OCI-LY7 (cell line): ENCODE measurements around the gene GSDME. TPM values are rescaled to one million over a fixed set of nuclear protein-coding genes. Genes with fewer than 3 reads are reported as not detected.
A peak's percentile ranks its signal among the peaks of the same experiment; 100 is the strongest.

Experiments used
- BruUV-seq: library from RNA; stranded (reverse); fragments of 400-500 nt; replicated peaks from 2 replicates; lab custom pipeline; 2021; lab: Mats Ljungman, UMichigan
- CTCF ChIA-PET: fragments of 300-600 bp; sonication (Branson Sonifier 250); formaldehyde crosslinking; loops from one replicate; lab custom pipeline; 2022; ENCODE audit warnings: antibody characterized with exemption; ENCODE audit not compliant: unreplicated experiment; lab: Charles Lee
- POLR2A ChIA-PET: fragments of 300-600 bp; sonication (Branson Sonifier 250); formaldehyde crosslinking; loops from one replicate; lab custom pipeline; 2022; ENCODE audit warnings: antibody characterized with exemption; lab: Charles Lee
- DNase-seq: peaks from one replicate; pipeline ENCODE4 v3.0.0-alpha.2; 2015; ENCODE audit warnings: low spot score
- H2AFZ ChIP-seq: fragments of 200-600 bp; sonication (generic), shearing (Covaris generic); 2 replicates; pipeline ENCODE4 v1.6.1; 2014; ENCODE audit warnings: mild to moderate bottlenecking, antibody characterized with exemption, low read length, moderate library complexity
- H3K27ac ChIP-seq: fragments of 200-600 bp; sonication (generic); 2 replicates; pipeline ENCODE4 v1.5.1; 2014; ENCODE audit warnings: mixed run types, low read depth, mild to moderate bottlenecking, moderate library complexity, low read length, inconsistent platforms; ENCODE audit not compliant: poor library complexity, severe bottlenecking
- H3K36me3 ChIP-seq: fragments of 200-600 bp; sonication (generic); 2 replicates; pipeline ENCODE4 v1.6.1; 2014; ENCODE audit warnings: mild to moderate bottlenecking, antibody characterized with exemption, low read length, moderate library complexity, mixed read lengths; ENCODE audit not compliant: insufficient read depth
- H3K4me1 ChIP-seq: fragments of 200-600 bp; sonication (generic); 2 replicates; pipeline ENCODE4 v1.5.1; 2014; ENCODE audit warnings: mild to moderate bottlenecking, low read length; ENCODE audit not compliant: insufficient read depth, poor library complexity, severe bottlenecking
- H3K4me2 ChIP-seq: fragments of 200-600 bp; sonication (generic); 2 replicates; pipeline ENCODE4 v1.6.1; 2014; ENCODE audit warnings: mild to moderate bottlenecking, low read length
- H3K4me3 ChIP-seq: fragments of 200-600 bp; sonication (generic); 2 replicates; pipeline ENCODE4 v1.5.1; 2014; ENCODE audit warnings: mild to moderate bottlenecking, low read depth, low read length; ENCODE audit not compliant: poor library complexity, severe bottlenecking
- H3K79me2 ChIP-seq: fragments of 200-600 bp; sonication (generic); 2 replicates; pipeline ENCODE4 v1.6.1; 2016; ENCODE audit warnings: low read depth, mild to moderate bottlenecking, low read length, moderate library complexity, mixed read lengths; ENCODE audit not compliant: insufficient read depth
- H3K9me2 ChIP-seq: fragments of 200-600 bp; sonication (generic); 2 replicates; pipeline ENCODE4 v1.6.1; 2016; ENCODE audit warnings: mild to moderate bottlenecking, low read length, mixed read lengths; ENCODE audit not compliant: insufficient read depth
- H3K9me3 ChIP-seq: fragments of 200-600 bp; sonication (generic); 2 replicates; pipeline ENCODE4 v1.6.1; 2014; ENCODE audit warnings: mild to moderate bottlenecking, mixed run types, low read length, mixed read lengths
- H4K20me1 ChIP-seq: fragments of 200-600 bp; sonication (generic); 2 replicates; pipeline ENCODE4 v1.6.1; 2014; ENCODE audit warnings: mild to moderate bottlenecking, antibody characterized with exemption, low read length, moderate library complexity, mixed read lengths; ENCODE audit not compliant: insufficient read depth
- EZH2phosphoT487 ChIP-seq: fragments of 200-600 bp; sonication (generic); IDR thresholded peaks from 2 replicates; pipeline ENCODE4 v1.6.1; 2018; ENCODE audit warnings: low read depth, borderline replicate concordance, mild to moderate bottlenecking, mixed run types, antibody characterized with exemption, low read length, moderate library complexity, mixed read lengths
- intact Hi-C: fragments of 100-400 bp; cut with micrococcal nuclease; formaldehyde crosslinking; loops from one replicate; pipeline ENCODE4 v1.10.0; 2022; ENCODE audit not compliant: unreplicated experiment
- total RNA-seq, 2 experiments: library from RNA; depleted of rRNA in 1 of 2; stranded (reverse); fragments of >200 nt in 1 of 2; shearing (Covaris generic) in 1 of 2; gene quantifications; 2 replicates each; pipeline ENCODE4 v1.2.3, GENCODE V29; 2014 to 2022
- TF ChIP-seq, protein P1 (sequence below): fragments of 200-600 bp; sonication (generic); conservative IDR thresholded peaks from 2 replicates; pipeline ENCODE4 v1.5.1; 2014; ENCODE audit warnings: mild to moderate bottlenecking, antibody characterized with exemption, low read length, moderate library complexity, mixed read lengths

GSDME gene
- total RNA-seq, 2 experiments from 2014 or later: 33.0 to 41.7 TPM

DNA sequence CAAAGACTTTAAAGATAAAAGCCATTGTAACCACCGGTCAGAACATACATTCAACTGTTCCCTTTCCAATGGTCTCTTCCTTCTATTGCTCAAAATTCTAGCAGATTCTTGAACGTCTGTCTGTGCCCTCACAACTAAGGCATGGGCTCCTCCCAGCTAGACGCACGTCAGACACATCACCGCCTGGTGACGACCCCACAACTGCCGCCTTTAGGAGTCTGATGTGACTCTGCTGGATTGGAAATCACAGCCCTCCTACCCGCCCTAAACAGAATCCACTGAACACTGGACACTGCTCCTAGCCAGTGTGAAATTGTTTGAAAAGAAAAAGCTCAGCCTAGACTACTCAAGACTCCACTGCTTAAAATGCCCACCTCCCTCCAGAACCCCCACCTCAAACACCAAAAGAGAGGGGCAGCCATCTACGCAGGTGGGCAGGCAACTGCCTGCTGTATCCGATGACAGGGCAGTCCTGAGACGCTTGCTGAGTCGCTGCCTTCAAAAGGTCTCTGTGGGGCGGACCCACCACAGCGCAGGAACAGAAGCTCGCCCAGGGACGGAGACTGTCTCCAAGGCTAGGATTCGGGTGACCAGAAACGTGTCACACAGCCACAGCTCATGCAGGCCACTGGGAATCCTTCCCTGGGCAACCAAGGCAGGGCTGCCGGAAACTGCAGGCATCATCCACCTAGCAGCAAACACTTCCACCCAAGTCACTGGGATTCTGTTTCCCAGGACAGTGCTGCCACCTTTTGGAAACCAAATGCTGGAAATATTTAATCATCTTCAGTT lies 34.7 kb downstream of the GSDME start:
- H3K4me1 ChIP-seq: peaks cover 51% of the 10 kb centered on the region
- H3K36me3 ChIP-seq: no peaks in the 10 kb centered on the region
- DNase-seq: peak; percentile 24
- no TSS peak for BruUV-seq
- H3K9me2 ChIP-seq: no peaks in the 10 kb centered on the region
- ChIA-PET POLR2A (interaction anchor here (0.5 kb wide), 1 partner anchor 403 kb away, joined by 3 read pairs; no protein-coding TSS in a partner anchor), CTCF (interaction anchor here (0.7 kb wide), 1 partner anchor 98 kb away, joined by 3 read pairs; no protein-coding TSS in a partner anchor)
- H4K20me1 ChIP-seq: no peaks in the 10 kb centered on the region
- H3K4me3 ChIP-seq: no peak overlapping the region
- no peak for TF ChIP-seq EZH2phosphoT487
- TF ChIP-seq, protein P1, sequence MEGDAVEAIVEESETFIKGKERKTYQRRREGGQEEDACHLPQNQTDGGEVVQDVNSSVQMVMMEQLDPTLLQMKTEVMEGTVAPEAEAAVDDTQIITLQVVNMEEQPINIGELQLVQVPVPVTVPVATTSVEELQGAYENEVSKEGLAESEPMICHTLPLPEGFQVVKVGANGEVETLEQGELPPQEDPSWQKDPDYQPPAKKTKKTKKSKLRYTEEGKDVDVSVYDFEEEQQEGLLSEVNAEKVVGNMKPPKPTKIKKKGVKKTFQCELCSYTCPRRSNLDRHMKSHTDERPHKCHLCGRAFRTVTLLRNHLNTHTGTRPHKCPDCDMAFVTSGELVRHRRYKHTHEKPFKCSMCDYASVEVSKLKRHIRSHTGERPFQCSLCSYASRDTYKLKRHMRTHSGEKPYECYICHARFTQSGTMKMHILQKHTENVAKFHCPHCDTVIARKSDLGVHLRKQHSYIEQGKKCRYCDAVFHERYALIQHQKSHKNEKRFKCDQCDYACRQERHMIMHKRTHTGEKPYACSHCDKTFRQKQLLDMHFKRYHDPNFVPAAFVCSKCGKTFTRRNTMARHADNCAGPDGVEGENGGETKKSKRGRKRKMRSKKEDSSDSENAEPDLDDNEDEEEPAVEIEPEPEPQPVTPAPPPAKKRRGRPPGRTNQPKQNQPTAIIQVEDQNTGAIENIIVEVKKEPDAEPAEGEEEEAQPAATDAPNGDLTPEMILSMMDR: peak; percentile 62
- intact Hi-C loops: loop anchor here (5.0 kb wide), 1 partner anchor 320 kb away; no protein-coding TSS in a partner anchor
- peak overlapping the region; percentile 22; the same call in 1 of the 2 replicates for H3K4me2 ChIP-seq
- H3K27ac ChIP-seq: no peak overlapping the region
- no peaks in the 10 kb centered on the region for H3K79me2 ChIP-seq
- no peak overlapping the region for H2AFZ ChIP-seq
- H3K9me3 ChIP-seq: peaks cover 5% of the 10 kb centered on the region; the same call in 1 of the 2 replicates

DNA sequence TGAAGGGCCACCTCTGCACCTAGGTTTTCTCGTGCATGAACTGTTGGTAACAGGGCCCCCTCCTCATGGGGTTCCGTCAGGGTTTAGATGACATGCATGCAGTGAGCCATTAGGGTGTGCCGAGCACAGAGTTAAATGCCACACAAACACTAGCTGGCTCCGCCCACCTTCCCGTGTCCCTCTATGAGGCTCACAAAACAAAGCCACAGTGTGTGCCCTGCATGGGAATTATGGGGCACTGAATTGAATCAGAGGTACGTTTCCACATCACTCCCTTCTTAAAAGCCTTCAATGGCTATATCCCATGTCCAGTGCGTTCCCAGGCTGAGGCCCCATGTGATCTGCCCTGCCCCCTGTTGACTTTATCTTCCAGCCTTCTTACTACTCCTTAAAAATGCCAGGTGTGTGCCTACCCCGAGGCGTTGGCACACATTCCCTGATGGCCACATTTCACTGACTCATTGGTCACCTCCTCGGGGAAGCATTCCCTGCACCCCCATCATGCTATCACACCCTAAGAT lies 35.7 kb downstream of the GSDME start:
- Histone ChIP-seq H3K36me3 (no peaks in the 10 kb centered on the region), H3K4me2 (peak overlapping the region; percentile 45), H3K79me2 (no peaks in the 10 kb centered on the region), H4K20me1 (no peaks in the 10 kb centered on the region), H3K4me3 (no peak overlapping the region), H3K4me1 (peaks cover 62% of the 10 kb centered on the region), H3K27ac (no peak overlapping the region), H3K9me3 (peaks cover 5% of the 10 kb centered on the region; the same call in 1 of the 2 replicates), H2AFZ (no peak overlapping the region), H3K9me2 (no peaks in the 10 kb centered on the region)
- ChIA-PET CTCF (interaction anchor here (0.6 to 0.7 kb wide), 2 partner anchors 99 to 336 kb away, joined by 3 read pairs; no protein-coding TSS in a partner anchor), POLR2A (interaction anchor here (1.1 to 1.8 kb wide), 2 partner anchors 19 to 115 kb away, joined by 3 to 4 read pairs; no protein-coding TSS in a partner anchor)
- peak; percentile 26 for DNase-seq
- TF ChIP-seq, protein P1: 0 out of 2 replicates have a peak, but pooled peaks have one; percentile 20
- TF ChIP-seq EZH2phosphoT487: no peak
- BruUV-seq: no TSS peak
- intact Hi-C loops: loop anchor here (5.0 kb wide), 1 partner anchor 319 kb away; no protein-coding TSS in a partner anchor
